K562 (cell line): ENCODE data around the gene PTPRF.

Experiments
- CTCF ChIP-seq, 3 experiments: IDR thresholded peaks in 2 of 3; conservative IDR thresholded peaks in 1 of 3; 2 replicates each; pipeline ENCODE4 v1.5.1; 2011 to 2012; ENCODE audit warnings: low read length in 3 of 3, mild to moderate bottlenecking in 3 of 3, control low read depth in 2 of 3, improper control_type of control experiment in 1 of 3, inconsistent platforms in 1 of 3, low read depth in 1 of 3, mixed read lengths in 1 of 3, moderate library complexity in 1 of 3; ENCODE audit not compliant: insufficient read depth in 2 of 3
- ELK1 ChIP-seq: sonication (generic); formaldehyde crosslinking; IDR thresholded peaks from 2 replicates; pipeline ENCODE4 v1.8.1; 2022; ENCODE audit warnings: missing genetic modification reagents
- EZH2 ChIP-seq: IDR thresholded peaks from 2 replicates; pipeline ENCODE4 v1.6.1; 2012; ENCODE audit warnings: low read depth, mild to moderate bottlenecking, inconsistent platforms, low read length, borderline replicate concordance
- ZNF3 ChIP-seq: fragments of 250-450 bp; sonication (Bioruptor Pico); IDR thresholded peaks from 2 replicates; pipeline ENCODE4 v1.5.0; 2021; ENCODE audit warnings: mild to moderate bottlenecking, moderate library complexity

GRCh38 chr1:43604192-43604591, 73.5 kb downstream of the PTPRF start:
- TF ChIP-seq CTCF (IDR thresholded peaks at IDR 0.05 in 2 of 3, conservative IDR thresholded peaks at IDR 0.05 in 1 of 3; ENCODE audit: insufficient read depth in 2 of 3, low read depth in 1 of 3, low read length in 3 of 3) (no peak), ZNF3 (CRISPR knock-in tag) (no peak), EZH2 (no peak), ELK1 (no peak)
